ENCODE data around the gene GNB4.

GNB4 gene

GRCh38 chr3:179451265-179452175, at the start of gene GNB4:
Gene GNB4, minus strand, starts transcription at chr3:179451470. Its CDS starts 25,270 bp downstream, at chr3:179426200.
- peak; percentile 90 for DNase-seq (ENCODE audit: low spot score)

GRCh38 chr3:179495483-179495882, 44.2 kb upstream of the GNB4 start:
- no peak for DNase-seq (ENCODE audit: low spot score)

GRCh38 chr3:179493260-179493659, 42.0 kb upstream of the GNB4 start:
- DNase-seq (ENCODE audit: low spot score), result no peak

- no peak for DNase-seq (ENCODE audit: low spot score)
Measured at GRCh38 chr3:179488213-179488612, 36.9 kb upstream of the GNB4 start.

- DNase-seq (ENCODE audit: low spot score), result no peak
Measured at GRCh38 chr3:179486806-179487205, 35.5 kb upstream of the GNB4 start.

- DNase-seq (ENCODE audit: low spot score), result no peak
Measured at GRCh38 chr3:179482857-179483256, 31.6 kb upstream of the GNB4 start.

- DNase-seq (ENCODE audit: low spot score), result no peak
Measured at GRCh38 chr3:179476215-179476614, 24.9 kb upstream of the GNB4 start.

GRCh38 chr3:179474480-179474879, 23.2 kb upstream of the GNB4 start:
- DNase-seq (ENCODE audit: low spot score), result no peak

- DNase-seq (ENCODE audit: low spot score), result no peak
Measured at GRCh38 chr3:179473565-179473964, 22.3 kb upstream of the GNB4 start.

- DNase-seq (ENCODE audit: low spot score), result no peak
Measured at GRCh38 chr3:179464323-179465092, 13.2 kb upstream of the GNB4 start.

- no peak for DNase-seq (ENCODE audit: low spot score)
Measured at GRCh38 chr3:179463319-179463718, 12.0 kb upstream of the GNB4 start.

- DNase-seq (ENCODE audit: low spot score), result no peak
Measured at GRCh38 chr3:179460260-179460659, 9.0 kb upstream of the GNB4 start.

- DNase-seq (ENCODE audit: low spot score), result no peak
Measured at GRCh38 chr3:179455954-179456353, 4.7 kb upstream of the GNB4 start.

GRCh38 chr3:179454887-179455286, 3.6 kb upstream of the GNB4 start:
- DNase-seq (ENCODE audit: low spot score), result no peak

GRCh38 chr3:179453967-179454366, 2.7 kb upstream of the GNB4 start:
- DNase-seq (ENCODE audit: low spot score), result no peak

GRCh38 chr3:179452872-179453271, 1.6 kb upstream of the GNB4 start:
- no peak for DNase-seq (ENCODE audit: low spot score)

- no peak for DNase-seq (ENCODE audit: low spot score)
Measured at GRCh38 chr3:179452176-179452564, 900 bp upstream of the GNB4 start.

- DNase-seq (ENCODE audit: low spot score), result peak; percentile 21
Measured at GRCh38 chr3:179450901-179451264, 387 bp downstream of the GNB4 start.

- DNase-seq (ENCODE audit: low spot score), result no peak
Measured at GRCh38 chr3:179450261-179450701, 989 bp downstream of the GNB4 start.

GRCh38 chr3:179449636-179450035, 1.6 kb downstream of the GNB4 start:
- DNase-seq (ENCODE audit: low spot score), result no peak

- DNase-seq (ENCODE audit: low spot score), result no peak
Measured at GRCh38 chr3:179447251-179447650, 4.0 kb downstream of the GNB4 start.

GRCh38 chr3:179446501-179446900, 4.8 kb downstream of the GNB4 start:
- no peak for DNase-seq (ENCODE audit: low spot score)

- DNase-seq (ENCODE audit: low spot score), result no peak
Measured at GRCh38 chr3:179438841-179439240, 12.4 kb downstream of the GNB4 start.

All from iPS-NIHi11 (cell line).